GM23248 (cell line): ENCODE data around the gene SEMA5A.

Experiments
- EZH2 ChIP-seq: fragments of 200-600 bp; sonication (generic); IDR thresholded peaks from 2 replicates; pipeline ENCODE4 v1.6.1; 2018; ENCODE audit warnings: antibody characterized with exemption, mild to moderate bottlenecking; ENCODE audit not compliant: insufficient read depth, poor library complexity, severe bottlenecking
- EZH2phosphoT487 ChIP-seq: fragments of 200-600 bp; sonication (generic); IDR thresholded peaks from 2 replicates; pipeline ENCODE4 v1.6.1; 2018; ENCODE audit warnings: antibody characterized with exemption, moderate library complexity, mild to moderate bottlenecking, low read depth; ENCODE audit not compliant: insufficient read depth

DNA sequence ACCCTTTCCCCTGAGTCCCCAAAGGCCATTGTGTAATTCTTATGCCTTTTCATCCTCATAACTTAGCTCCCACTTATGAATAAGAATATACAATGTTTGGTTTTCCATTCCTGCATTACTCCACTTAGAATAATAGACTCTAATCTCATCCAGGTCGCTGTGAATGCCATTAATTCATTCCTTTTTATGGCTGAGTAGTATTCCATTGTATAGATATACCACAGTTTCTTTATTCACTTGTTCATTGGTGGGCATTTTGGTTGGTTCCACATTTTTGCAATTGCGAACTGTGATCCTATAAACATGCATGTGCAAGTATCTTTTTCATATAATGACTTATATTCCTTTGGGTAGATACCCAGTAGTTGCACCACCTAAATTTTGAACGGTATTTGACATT lies 101.5 kb downstream of the SEMA5A start:
- no peak for TF ChIP-seq EZH2
- no peak for TF ChIP-seq EZH2phosphoT487
